Germinal center (tissue), 1 donor: ENCODE measurements around the gene TMEM30A.

Source experiments
- DNase-seq: peaks from one replicate; pipeline ENCODE4 v3.0.0; 2012; ENCODE audit warnings: mixed read lengths, low spot score

The TMEM30A gene

GRCh38 chr6:75262716-75263400 is 21.7 kb downstream of the TMEM30A start:
- no peak for DNase-seq

- no peak for DNase-seq
Measured at GRCh38 chr6:75261299-75261698, 23.3 kb downstream of the TMEM30A start.

- DNase-seq = no peak
Measured at GRCh38 chr6:75257343-75258087, 27.1 kb downstream of the TMEM30A start.

DNA sequence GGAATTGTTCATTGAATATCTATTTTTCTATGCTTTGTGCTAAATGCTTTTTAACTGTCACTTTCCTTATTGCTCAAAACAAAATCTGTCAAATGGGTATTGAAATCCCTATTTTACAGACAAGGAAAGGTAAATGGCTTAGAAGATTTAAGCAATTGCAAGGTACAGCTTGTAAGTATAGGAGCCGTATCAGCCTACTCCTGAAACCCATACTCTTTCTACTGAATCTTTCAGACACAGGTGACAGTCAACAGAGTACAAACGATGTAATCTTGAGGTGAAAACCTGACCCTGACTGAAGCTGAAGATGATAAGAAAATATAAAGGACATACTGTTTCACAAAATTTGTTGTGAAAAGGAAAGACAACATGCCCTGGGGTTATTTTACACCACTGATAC is 34.0 kb downstream of the TMEM30A start:
- no peak for DNase-seq

DNA sequence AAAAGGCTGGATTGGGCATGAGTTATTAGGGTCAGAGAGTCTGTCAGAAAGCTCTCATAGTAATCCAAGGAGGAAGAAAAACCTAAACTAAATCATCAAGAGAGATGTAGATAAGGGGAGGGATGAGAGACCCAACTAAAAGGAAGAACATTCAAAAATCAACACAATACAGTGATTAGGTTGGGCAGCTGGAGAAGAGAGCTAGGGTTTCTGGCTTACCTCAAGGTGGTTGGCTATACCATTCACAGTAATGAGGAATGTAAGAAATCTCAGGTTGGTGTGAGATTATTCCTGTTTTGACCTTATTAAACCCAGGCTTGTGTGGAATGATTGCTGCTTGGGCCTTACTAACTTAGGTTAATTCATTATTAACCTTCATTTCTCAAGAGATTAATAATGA is 34.8 kb downstream of the TMEM30A start:
- DNase-seq = no peak

GRCh38 chr6:75246386-75246785 is 38.2 kb downstream of the TMEM30A start:
- DNase-seq = no peak

GRCh38 chr6:75244063-75244584 is 40.5 kb downstream of the TMEM30A start:
- DNase-seq = no peak

DNA sequence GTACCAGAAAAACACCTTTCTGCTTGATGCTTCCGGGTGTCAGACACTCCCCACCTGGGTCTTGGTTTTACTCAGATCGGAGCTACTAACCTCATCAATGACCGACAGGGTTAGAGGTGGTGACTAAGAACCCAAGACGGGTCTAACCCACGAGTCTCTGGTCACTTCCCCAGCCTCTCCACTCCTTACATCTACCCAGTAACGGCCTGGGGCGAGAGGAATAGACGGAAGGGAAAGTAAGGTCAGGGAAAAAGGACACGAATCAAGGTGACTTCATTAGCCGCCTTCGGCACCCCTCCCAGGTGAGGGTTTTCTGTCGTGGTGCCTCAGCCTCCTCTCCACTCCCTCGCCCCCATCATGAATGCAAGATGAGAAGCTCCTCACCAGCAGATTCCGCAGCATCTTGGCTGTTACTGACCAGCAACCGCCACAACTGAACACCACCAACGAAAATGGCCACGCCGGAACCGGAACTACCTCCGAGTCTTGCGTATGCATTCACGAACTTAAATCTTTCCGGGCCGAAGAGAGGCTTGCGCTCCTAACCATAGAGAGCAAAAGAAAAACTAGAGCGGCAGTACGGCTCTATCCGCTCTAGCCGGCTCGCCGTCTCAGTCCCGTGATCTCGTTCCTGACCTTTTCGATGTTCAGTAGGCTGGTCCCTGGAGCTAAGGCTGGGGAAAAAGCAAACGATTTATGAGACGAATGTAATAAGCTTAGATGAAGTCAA is 41.1 kb downstream of the TMEM30A start, which contains the start of gene COX7A2:
Gene COX7A2, minus strand, starts transcription at position 469 of the 730 bp plus-strand sequence. Its CDS starts 67 bp downstream, at position 402.
- peak; percentile 82 for DNase-seq

- DNase-seq = no peak
Measured at GRCh38 chr6:75236630-75237029, 48.0 kb downstream of the TMEM30A start.

DNA sequence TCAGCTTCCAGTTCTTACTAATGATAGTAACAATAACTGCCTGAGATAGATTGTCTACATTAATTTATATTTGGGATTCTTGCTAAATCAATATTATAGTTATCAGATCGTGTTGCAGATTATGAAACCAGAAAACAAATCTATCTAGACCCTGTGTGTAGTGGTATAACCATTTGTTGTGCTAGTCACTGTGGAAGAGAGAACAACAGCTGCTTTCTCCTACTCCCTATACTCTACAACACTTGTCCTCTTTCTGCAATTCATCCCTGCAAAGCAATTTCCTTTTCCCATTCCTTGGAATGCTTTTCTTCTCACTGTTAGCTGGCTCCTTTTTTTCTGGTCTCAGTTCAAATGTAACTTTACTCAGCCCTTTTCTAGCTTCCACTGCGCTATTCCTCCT is 49.3 kb downstream of the TMEM30A start:
- DNase-seq = no peak

GRCh38 chr6:75234126-75234865 is 50.3 kb downstream of the TMEM30A start:
- DNase-seq = no peak

- DNase-seq = no peak
Measured at GRCh38 chr6:75233092-75233615, 51.4 kb downstream of the TMEM30A start.

GRCh38 chr6:75230484-75231325 is 53.9 kb downstream of the TMEM30A start:
- no peak for DNase-seq

DNA sequence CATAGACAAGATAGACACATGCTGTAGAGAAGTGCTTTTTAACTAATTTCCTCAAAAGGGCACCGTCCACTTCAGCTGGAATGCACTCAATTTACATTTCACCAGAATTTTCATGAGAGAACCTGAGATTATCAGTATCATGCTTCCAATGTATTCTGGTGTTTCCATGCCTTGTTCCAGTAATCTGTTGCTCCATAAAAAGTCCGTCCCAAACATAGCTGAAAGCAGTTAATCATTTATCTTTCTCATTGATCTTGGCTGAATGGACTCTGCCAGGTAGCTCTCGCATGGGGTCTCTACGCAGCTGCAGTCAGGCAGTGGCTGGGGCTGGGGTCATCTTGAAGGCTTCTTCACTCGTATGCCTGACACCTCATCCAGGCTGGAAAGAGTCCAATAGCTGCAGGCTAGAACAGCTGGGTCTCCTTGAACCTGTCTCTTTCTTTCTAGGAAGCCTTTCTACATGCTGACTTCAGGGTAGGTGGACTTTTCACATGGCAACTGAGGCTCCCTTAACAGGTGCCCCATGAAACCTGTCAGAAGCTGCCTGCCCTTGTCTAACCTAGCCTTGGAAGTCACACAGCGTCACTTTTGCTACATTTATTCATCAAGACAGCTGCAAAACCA is 60.2 kb downstream of the TMEM30A start:
- DNase-seq = no peak

DNA sequence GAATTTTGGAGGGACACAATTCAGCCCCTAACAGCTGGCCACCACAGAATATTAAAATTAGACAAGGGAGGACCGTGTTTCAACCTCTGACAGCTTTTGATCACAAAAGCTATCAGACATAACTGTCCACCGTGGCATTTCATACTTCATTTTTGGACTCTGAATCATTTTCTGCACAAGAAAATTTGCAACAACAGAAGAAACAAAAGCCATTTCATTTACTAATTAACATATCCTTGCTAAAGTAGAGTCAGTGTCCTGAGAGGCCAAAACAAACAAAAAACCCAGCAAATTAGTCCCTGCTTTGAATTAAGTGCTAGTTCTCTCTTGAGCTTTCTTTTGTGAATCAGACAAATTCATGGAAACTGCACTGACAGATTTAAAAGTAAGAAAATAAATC is 61.2 kb downstream of the TMEM30A start:
- DNase-seq = no peak

DNA sequence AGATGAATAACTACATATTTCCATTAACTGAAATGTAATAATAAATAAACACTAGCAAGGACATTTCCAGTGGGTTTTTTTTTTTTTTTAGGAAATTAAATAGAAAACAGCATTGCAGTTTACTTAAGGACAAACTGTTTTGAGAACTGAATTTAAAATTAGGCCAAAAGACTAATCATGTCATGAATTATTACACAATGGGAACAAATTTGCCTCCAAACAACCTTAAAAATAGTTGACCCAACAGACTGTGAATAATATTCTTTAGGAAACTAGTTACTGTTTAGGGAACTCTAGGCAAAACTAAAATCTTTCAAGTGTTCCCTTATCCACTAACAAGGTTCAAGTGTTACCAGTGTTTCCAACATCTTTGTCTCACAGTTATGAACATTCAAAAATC is 62.3 kb downstream of the TMEM30A start:
- no peak for DNase-seq

DNA sequence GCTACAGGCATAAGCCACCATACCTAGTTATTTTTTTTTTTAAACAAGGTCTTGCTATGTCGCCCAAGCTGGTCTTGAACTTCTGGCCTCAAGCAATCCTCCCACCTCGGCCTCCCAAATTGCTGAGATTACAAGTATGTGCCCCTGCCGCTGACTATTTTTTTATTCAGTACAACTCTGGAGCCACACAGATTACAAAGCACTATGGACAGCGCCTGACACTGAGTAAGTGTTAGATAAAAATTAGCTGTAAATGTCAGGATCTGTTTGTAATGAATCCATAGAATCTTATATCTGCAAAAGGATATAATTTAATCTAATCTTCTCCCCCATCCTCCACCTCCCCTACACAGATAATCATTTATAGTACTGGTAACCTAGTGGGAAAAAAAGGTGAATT is 63.5 kb downstream of the TMEM30A start:
- no peak for DNase-seq

GRCh38 chr6:75220357-75220756 is 64.2 kb downstream of the TMEM30A start:
- DNase-seq = no peak

GRCh38 chr6:75219263-75219662 is 65.3 kb downstream of the TMEM30A start:
- DNase-seq = no peak

- no peak for DNase-seq
Measured at GRCh38 chr6:75217193-75217592, 67.4 kb downstream of the TMEM30A start.
